Sigmoid colon (tissue), 4 donors: ENCODE measurements around the gene IGLL1.

Experiments
- CTCF ChIP-seq, 4 experiments: fragments of 450-650 bp in 3 of 4; fragments of 200-600 bp in 1 of 4; IDR thresholded peaks; one replicate each; pipeline ENCODE4 v1.5.1; 2016 to 2019; ENCODE audit warnings: antibody characterized with exemption in 4 of 4, mild to moderate bottlenecking in 3 of 4, moderate library complexity in 2 of 4
- EP300 ChIP-seq, 4 donors: sonication (generic); formaldehyde crosslinking; IDR thresholded peaks; one replicate each; pipeline ENCODE4 v1.6.1; 2017; ENCODE audit warnings: antibody characterized with exemption in 4 of 4
- POLR2A ChIP-seq, 2 donors: fragments of 450-650 bp; IDR thresholded peaks; one replicate each; pipeline ENCODE4 v1.6.1; 2016; ENCODE audit warnings: antibody characterized with exemption in 2 of 2, mild to moderate bottlenecking in 2 of 2, moderate library complexity in 2 of 2
- POLR2AphosphoS5 ChIP-seq, 4 donors: sonication (generic); formaldehyde crosslinking; IDR thresholded peaks; one replicate each; pipeline ENCODE4 v1.6.1; 2017; ENCODE audit warnings: antibody characterized with exemption in 4 of 4

GRCh38 chr22:23548501-23549197 is 31.4 kb downstream of the IGLL1 start:
- TF ChIP-seq POLR2AphosphoS5 (IDR thresholded peaks at IDR 0.05) (no peak), CTCF (IDR thresholded peaks at IDR 0.05) (no peak), EP300 (IDR thresholded peaks at IDR 0.05) (no peak), POLR2A (IDR thresholded peaks at IDR 0.05) (no peak)
